OCI-LY1 (cell line): Measurements from ENCODE around the gene SCAF11.
"Not testable (repeated sequence)": the region's sequence is repeated elsewhere in the genome, so short reads cannot be mapped to it uniquely, and the experiment has no call there.

Source experiments
- EZH2 ChIP-seq: fragments of 200-600 bp; sonication (generic), shearing (Covaris generic); IDR thresholded peaks from 2 replicates; pipeline ENCODE4 v1.8.0; 2017; ENCODE audit warnings: borderline replicate concordance, mixed run types, mild to moderate bottlenecking, antibody characterized with exemption, low read length, moderate library complexity, mixed read lengths
- TF ChIP-seq, protein P1 (sequence below): fragments of 200-600 bp; sonication (generic), shearing (Covaris generic); IDR thresholded peaks from 2 replicates; pipeline ENCODE4 v1.5.1; 2017; ENCODE audit warnings: mild to moderate bottlenecking, antibody characterized with exemption, low read length, moderate library complexity, mixed read lengths

DNA sequence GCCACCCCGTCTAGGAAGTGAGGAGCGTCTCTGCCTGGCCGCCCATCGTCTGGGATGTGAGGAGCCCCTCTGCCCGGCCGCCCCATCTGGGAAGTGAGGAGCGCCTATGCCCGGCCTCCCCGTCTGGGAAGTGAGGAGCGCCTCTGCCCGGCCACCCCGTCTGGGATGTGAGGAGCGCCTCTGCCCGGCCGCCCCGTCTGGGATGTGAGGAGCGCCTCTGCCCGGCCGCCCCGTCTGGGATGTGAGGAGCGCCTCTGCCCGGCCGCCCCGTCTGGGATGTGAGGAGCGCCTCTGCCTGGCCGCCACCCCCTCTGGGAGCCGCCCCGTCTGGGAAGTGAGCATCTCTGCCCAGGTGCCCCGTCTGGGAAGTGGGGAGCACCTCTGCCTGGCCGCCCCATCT lies 9.7 kb upstream of the SCAF11 start:
- TF ChIP-seq, protein P1, sequence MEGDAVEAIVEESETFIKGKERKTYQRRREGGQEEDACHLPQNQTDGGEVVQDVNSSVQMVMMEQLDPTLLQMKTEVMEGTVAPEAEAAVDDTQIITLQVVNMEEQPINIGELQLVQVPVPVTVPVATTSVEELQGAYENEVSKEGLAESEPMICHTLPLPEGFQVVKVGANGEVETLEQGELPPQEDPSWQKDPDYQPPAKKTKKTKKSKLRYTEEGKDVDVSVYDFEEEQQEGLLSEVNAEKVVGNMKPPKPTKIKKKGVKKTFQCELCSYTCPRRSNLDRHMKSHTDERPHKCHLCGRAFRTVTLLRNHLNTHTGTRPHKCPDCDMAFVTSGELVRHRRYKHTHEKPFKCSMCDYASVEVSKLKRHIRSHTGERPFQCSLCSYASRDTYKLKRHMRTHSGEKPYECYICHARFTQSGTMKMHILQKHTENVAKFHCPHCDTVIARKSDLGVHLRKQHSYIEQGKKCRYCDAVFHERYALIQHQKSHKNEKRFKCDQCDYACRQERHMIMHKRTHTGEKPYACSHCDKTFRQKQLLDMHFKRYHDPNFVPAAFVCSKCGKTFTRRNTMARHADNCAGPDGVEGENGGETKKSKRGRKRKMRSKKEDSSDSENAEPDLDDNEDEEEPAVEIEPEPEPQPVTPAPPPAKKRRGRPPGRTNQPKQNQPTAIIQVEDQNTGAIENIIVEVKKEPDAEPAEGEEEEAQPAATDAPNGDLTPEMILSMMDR = not testable (repeated sequence)
- not testable (repeated sequence) for TF ChIP-seq EZH2
